Epithelial cell of prostate (primary cell): ENCODE results near the gene NLRP1.

Experiments used
- DNase-seq: peaks from one replicate; pipeline ENCODE4 v3.0.0-alpha.2; 2011; ENCODE audit warnings: low read depth, low spot score
- H3K27ac ChIP-seq: fragments of 450-650 bp; 2 replicates; pipeline ENCODE4 v1.5.1; 2017; ENCODE audit warnings: mild to moderate bottlenecking

NLRP1 gene

DNA sequence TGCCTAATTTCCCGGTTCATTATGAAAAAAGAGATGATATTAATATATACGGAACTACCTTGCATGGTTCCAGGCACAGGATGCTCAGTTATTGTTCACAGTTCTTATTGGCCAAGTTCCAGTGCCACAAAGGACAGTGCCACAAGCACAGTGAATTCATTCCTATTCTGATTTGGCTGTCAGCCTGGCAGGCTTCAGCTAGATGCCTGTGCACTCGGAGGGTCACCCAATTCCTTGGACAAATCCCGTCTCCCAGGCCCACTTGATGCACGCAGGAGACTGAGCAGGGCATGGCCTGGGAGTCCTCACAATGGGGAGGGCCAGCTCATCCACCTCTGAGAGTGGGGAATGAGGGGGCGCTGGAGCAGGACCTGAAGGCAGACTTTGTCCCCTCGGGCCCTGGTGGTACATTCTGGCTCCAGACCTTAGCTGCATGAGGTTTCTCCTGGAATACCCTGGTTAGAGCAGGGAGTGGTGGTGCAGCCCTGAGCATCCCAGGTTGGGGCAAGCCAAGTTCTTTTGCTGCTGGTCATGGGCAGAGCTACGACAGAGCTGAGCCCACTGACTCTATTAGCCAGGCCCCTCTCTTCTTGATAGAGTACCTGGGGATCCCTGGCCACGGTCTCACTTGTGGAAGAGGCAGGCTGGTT lies 56.6 kb downstream of the NLRP1 start:
- DNase-seq: no peak
- peak overlapping the region; percentile 25 for H3K27ac ChIP-seq

GRCh38 chr17:5526821-5527598 lies 57.3 kb downstream of the NLRP1 start:
- H3K27ac ChIP-seq: peak overlapping the region; percentile 25
- DNase-seq: peak; percentile 58

DNA sequence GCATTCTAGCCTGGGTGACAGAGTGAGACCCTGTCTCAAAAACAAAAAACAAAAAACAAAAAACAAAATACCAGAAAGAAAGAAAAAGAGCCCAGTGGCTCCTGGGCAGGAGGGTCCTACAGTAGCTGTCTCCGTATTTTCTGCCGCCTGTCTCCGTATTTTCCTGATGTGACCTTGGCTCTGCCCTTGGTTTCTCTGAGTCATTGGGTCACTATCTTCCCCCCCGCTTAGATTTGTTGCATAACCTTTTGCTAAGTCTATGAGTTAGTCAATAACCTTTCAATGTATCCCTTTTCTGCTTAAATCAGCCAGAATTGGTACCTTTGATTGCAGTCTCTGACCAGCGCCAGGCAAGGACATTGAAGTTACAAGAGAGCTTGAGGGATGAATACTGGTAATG lies 61.1 kb downstream of the NLRP1 start:
- DNase-seq: no peak
- H3K27ac ChIP-seq: no peak overlapping the region

GRCh38 chr17:5522476-5522875 lies 61.8 kb downstream of the NLRP1 start:
- DNase-seq: no peak

DNA sequence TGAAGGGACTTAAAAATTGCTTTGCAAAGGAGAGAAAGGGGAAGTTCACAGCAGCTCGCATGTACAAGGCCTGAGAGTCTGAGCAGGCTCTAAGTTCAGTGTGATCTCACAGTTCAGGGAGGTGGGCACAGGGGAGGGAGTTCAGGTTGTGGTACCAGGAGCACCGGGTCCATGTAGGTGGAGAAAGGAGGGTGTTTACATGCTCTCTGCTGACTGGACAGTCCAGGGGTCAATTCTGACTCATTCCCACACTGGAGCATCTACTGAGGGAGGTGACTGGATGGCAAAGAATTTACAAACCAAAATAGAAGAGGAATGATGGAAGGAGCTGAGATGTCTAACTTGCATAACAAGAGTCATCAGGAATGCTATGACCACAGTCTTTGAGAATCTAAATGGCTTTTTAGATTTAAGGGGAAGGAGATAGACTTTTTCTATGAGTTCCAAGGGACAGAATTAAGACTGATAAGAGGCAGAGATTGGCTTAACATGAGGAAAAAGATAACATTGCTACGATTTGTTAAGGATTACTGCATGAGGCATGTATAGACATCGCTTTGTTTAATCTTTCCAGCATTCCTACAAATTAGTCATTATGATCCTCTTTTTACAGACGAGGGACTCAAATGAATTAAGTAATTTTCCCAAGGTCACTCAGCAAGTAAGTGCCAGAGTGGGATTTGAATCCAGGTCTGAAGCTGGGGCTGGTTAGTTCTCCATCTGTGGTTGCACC lies 68.1 kb downstream of the NLRP1 start:
- H3K27ac ChIP-seq: peak overlapping the region; percentile 50

More at GRCh38 chr17:5522476-5522875, 61.8 kb downstream of the NLRP1 start:
- no peak overlapping the region for H3K27ac ChIP-seq

DNA sequence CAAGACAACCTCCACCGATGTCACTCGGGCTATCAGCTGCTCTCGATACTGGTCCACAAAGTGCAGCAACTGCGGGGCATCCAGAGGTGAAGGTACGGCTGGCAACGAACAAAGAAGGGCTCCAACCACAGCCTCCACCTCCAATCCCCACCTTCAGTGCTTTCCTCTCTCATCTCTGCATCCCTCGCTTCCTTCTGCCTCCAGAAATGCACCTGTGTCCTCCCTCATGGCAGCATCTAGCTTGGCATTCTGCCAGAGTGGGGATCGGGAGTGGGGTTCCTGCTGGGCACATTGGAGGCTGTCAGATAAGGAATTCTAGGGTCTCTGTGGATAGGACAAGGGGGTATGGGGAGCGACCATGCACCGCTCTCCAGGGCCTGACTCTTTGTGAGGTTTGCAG lies 69.3 kb downstream of the NLRP1 start:
- H3K27ac ChIP-seq: no peak overlapping the region
- no peak for DNase-seq

More for the DNA sequence above, 68.1 kb downstream of the NLRP1 start:
- no peak for DNase-seq

DNA sequence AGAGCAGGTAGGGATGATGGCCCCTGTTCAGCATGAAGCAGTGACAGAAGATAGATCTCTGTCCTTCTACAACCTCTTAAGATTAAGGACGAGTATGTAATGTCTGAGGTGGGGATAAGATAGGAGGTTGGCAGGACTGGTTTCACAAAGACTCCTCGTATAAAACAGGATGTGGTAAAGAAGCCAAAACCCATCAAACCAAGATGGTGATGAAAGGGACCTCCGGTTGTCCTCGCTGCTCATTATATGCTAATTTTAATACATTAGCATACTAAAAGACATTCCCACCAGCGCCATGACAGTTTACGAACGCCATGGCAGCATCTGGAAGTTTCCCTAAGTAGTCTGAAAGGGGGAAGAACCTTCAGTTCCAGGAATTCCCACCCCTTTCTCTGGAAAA lies 70.7 kb downstream of the NLRP1 start:
- no peak overlapping the region for H3K27ac ChIP-seq
- no peak for DNase-seq

DNA sequence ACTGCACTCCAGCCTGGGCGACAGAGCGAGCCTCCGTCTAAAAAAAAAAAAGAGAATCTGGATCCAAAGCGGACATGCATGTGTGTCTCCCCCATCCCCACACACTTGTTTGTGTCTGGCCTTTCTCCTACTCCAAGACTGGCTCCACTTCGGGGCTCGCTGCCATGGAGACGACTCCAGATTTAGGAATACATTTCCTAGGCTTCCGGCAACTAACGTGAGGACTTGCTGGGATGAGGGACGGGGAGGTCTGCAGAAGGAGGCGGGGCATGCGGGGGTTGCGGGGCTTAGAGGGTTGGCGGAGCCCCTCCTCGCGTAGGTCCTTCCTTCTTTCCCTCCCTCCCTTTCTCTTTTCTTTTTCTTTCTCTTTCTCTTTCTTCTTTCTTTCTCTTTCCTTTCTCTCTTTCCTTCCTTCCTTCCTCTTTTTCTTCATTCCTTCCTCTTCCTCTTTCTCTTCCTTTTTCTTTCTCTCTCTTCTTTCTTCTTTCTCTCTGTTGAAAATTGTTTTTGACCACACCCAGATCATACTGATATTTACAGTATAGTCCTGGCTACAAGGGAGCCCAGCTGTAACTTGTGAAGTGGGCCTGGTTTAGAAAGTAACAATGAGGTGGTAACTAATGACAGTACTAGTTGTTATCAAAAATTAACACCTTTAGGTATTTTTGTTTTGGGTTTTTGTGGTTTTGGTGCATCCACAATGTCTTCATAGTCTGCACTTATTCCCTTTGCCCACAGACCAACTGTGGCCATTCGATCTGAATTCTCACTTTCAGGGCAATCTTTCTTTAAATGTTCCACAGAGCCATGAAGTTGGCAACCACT lies 72.7 kb downstream of the NLRP1 start:
- DNase-seq: no peak
- H3K27ac ChIP-seq: peak overlapping the region; percentile 22

- DNase-seq: peak; percentile 67
- H3K27ac ChIP-seq: peak overlapping the region; percentile 22
These were observed 73.5 kb downstream of the NLRP1 start for GRCh38 chr17:5510771-5511170.

DNA sequence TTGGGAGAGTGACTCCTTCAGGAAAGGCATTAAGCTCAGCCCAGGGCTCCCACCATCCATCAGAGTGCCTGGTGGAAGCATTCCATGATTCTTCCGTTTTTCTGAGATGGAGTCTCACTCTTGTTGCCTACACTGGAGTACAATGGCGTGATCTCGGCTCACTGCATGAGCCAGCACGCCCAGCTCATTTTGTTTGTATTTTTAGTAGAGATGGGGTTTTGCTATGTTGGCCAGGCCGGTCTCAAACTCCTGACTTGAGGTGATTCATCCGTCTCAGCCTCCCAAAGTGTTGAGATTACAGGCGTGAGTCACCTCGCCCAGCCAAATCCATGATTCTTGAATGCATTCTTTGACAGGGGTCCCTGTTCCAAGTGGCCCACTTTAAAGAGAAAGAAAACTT lies 74.8 kb downstream of the NLRP1 start:
- peak overlapping the region; percentile 39 for H3K27ac ChIP-seq
- DNase-seq: peak; percentile 8

GRCh38 chr17:5508810-5509209 lies 75.5 kb downstream of the NLRP1 start:
- DNase-seq: peak; percentile 29
- H3K27ac ChIP-seq: peak overlapping the region; percentile 39

DNA sequence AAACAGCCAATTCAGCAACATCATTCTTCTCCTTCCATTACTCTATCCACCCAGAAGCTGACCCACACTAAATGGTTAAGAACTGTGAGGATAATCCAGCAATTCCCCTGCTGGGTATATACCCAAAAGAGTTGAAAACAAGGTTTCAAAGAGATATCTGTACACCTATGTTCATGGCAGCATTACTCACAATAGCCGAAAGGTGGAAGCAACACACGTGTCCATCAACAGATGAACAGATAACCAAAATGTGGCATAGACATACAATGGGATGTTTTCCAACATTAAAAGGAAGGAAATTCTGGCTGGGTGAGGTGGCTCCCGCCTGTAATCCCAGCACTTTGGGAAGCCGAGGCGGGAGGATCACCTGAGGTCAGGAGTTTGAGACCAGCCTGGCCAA lies 78.0 kb downstream of the NLRP1 start:
- DNase-seq: no peak
- H3K27ac ChIP-seq: no peak overlapping the region

DNA sequence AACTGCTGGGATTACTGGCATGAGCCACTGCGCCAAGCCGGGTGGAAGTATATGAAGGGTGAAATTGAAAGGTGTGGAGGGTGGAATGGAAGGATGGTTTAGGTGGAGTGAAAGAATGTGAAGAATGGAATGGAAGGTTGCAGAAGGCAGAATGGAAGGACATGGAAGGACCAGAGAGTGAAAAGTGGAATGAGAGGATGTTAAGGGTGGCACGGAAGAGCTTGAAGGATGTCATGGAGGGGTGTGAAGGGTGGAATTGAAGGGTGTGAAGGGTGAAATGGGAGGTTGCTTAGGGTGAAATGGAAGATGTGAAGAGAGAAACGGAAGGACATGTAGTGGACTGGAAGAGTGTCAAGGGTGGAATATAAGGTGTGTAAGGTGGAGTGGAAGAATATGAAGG lies 81.8 kb downstream of the NLRP1 start:
- H3K27ac ChIP-seq: no peak overlapping the region

GRCh38 chr17:5501685-5502084 lies 82.6 kb downstream of the NLRP1 start:
- no peak overlapping the region for H3K27ac ChIP-seq
- DNase-seq: no peak

More for the DNA sequence above, 81.8 kb downstream of the NLRP1 start:
- no peak for DNase-seq

DNA sequence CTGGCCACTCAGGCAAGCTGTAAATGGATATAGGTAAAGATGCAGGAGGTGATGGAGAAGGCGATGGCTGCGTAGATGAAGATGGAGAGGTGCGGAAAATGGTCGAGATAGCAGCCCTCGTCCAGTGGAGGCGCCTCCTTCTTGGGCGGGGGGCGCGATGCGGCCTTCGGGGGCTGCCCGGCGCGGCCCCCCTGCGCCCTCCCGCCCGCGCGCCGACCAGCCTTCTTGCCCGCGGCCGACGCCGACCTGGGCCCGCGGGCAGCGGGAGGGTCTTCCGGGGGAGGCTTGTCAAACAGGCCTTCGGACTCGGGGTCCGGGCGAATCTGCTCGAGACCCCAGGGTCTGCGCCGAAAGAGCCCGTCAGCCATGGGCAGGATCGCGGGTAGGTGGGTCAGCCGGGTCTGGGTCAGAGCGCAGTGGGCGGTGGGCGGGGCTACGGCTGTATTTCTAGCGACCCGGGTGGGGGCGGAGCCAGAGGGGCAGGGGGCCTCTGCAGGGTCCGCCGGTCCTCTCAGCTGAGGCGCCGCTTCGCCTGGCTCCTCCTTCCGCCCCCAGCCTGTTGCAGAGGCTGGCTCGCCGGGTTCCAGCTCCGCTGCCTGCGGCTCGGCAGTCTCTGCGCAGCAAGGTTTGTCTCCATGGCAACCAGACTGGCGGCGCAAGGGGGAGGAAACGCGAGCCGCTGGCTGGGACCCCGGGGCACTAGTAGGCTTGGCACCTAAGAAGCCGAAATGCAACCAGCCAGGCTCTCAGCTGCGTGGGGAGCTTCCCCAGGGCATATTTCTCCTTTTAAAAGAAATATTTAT lies 83.5 kb downstream of the NLRP1 start:
- DNase-seq: no peak
- no peak overlapping the region for H3K27ac ChIP-seq

DNA sequence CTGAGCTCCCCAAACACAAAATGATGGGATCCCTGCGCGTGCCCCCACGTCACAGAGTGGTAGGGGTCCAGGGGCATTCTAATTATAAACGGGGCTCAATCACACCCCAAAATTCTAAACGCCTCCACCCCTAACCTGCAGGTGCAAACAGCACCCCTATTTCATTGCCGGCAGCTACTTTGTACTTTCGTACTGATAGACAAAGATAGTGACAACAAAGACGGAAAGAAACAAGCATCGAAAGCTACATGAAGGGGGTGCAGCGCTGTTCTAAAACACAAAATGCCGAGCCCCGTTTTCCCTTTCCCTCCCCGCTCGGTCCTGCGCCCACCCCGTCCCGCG lies 84.1 kb downstream of the NLRP1 start:
- DNase-seq: no peak
- H3K27ac ChIP-seq: no peak overlapping the region

DNA sequence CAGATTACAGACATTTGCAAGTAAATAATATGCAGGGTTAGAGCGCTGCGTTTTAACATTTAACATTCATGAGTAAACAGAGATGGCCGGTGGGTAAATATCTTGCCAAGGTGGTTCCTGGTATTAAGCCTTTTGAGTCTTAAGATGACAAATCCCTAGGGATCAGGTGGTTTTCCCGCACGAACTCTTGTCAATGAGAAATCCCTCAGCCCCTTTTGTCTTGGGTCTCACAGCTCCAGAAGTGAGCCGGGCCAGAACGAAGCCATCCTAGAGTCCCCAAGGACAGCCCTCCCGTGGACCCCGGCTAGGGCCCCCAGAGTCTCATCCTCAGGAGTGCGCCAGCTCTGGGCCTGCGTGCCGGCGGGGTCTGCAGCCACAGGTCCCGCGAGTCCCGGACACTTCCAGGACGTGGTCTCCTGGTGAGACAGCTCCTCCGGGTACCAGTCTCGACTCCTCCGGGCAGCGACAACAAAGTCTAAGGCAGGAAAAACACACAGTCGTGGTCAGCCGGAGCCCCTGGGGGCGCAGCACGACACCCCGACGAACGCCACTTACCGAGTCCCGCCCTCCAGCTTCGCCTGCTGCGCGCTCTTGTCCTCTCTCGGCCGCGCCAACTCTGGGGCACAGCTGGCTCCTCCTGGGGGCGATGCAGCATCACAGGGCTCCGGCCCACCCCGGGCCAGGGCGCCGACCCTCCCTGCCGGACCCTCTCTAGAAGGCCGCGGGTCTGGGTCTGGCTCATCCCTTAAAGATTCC lies 84.7 kb downstream of the NLRP1 start:
- no peak for DNase-seq
- H3K27ac ChIP-seq: no peak overlapping the region

DNA sequence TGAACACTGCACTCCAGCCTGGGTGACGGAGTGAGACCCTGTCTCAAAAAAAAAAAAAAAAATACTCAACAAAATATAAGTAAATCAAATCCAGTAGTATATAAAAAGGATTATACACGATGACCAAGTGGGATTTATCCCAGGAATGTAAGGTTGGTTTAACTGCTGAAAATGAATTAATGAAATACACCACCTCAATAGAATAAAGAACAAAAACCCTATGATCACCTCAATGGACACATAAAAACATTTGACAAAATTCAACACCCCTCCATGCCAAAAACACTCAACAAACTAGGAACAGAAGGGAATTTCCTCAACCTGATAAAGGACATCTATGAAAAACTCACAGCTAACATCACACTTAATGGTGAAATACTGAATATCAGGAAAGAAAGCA lies 91.3 kb downstream of the NLRP1 start:
- no peak overlapping the region for H3K27ac ChIP-seq
- DNase-seq: no peak

DNA sequence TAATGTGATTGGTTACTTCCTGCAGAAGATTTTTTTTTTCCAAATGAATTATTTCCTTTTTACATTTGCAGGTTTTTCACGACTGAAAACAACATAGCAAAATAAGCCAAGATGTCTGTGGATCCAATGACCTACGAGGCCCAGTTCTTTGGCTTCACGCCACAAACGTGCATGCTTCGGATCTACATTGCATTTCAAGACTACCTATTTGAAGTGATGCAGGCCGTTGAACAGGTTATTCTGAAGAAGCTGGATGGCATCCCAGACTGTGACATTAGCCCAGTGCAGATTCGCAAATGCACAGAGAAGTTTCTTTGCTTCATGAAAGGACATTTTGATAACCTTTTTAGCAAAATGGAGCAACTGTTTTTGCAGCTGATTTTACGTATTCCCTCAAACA lies 95.6 kb downstream of the NLRP1 start:
- no peak for DNase-seq
- H3K27ac ChIP-seq: no peak overlapping the region
